Stimulated activated CD8-positive, alpha-beta memory T cell treated with anti-CD3 and anti-CD28 coated beads, Interleukin-2, amount 100 ng/mL, for 48 hours (primary cell): ENCODE data around the gene PDZD7.

Experiments used
- DNase-seq, 2 donors: peaks; one replicate each; pipeline ENCODE4 v3.0.0-alpha.2; 2020; ENCODE audit warnings: low read depth in 2 of 2

PDZD7 gene

GRCh38 chr10:101061624-101062231, 30.8 kb upstream of the PDZD7 start, which contains the start of gene KAZALD1:
Gene KAZALD1, plus strand, starts transcription at chr10:101061989. Its CDS starts 604 bp downstream, at chr10:101062593.
- DNase-seq, result no peak

GRCh38 chr10:101060951-101061623, 30.2 kb upstream of the PDZD7 start:
- DNase-seq, result peak; percentile 89 to 94

- peak; percentile 83 to 89 for DNase-seq
These were observed 29.4 kb upstream of the PDZD7 start for GRCh38 chr10:101060036-101060950.

GRCh38 chr10:101056365-101057151, 25.6 kb upstream of the PDZD7 start:
- DNase-seq, result no peak

- no peak for DNase-seq
These were observed 24.5 kb upstream of the PDZD7 start for GRCh38 chr10:101055411-101055810.

GRCh38 chr10:101054876-101055275, 23.9 kb upstream of the PDZD7 start:
- no peak for DNase-seq

- no peak for DNase-seq
These were observed 23.4 kb upstream of the PDZD7 start for GRCh38 chr10:101054351-101054750.

GRCh38 chr10:101053516-101053915, 22.6 kb upstream of the PDZD7 start:
- DNase-seq, result no peak

GRCh38 chr10:101052285-101052684, 21.4 kb upstream of the PDZD7 start:
- DNase-seq, result no peak

- peak; percentile 69 to 76 for DNase-seq
These were observed 19.5 kb upstream of the PDZD7 start for GRCh38 chr10:101050208-101051069.

- DNase-seq, result no peak
These were observed 17.3 kb upstream of the PDZD7 start for GRCh38 chr10:101047961-101048892.

- DNase-seq, result no peak
These were observed 16.3 kb upstream of the PDZD7 start for GRCh38 chr10:101047268-101047667.

- no peak for DNase-seq
These were observed 15.7 kb upstream of the PDZD7 start for GRCh38 chr10:101046332-101047238.

GRCh38 chr10:101044117-101044516, 13.2 kb upstream of the PDZD7 start:
- DNase-seq, result no peak

GRCh38 chr10:101043363-101043707, 12.4 kb upstream of the PDZD7 start:
- no peak for DNase-seq

GRCh38 chr10:101042667-101043362, 11.9 kb upstream of the PDZD7 start:
- DNase-seq, result peak; percentile 86 to 94

- no peak for DNase-seq
These were observed 11.2 kb upstream of the PDZD7 start for GRCh38 chr10:101042118-101042517.

GRCh38 chr10:101041252-101041761, 10.4 kb upstream of the PDZD7 start:
- DNase-seq, result peak in 1 of 2 donors; percentile 55
